Measurements from ENCODE around the gene SPIRE1.

The SPIRE1 gene

GRCh38 chr18:12470382-12471075 is 187.4 kb downstream of the SPIRE1 start:
- ATAC-seq (replicated peaks) (no peak), DNase-seq (no peak)
- Mint-ChIP-seq H3K4me3 (no peak overlapping the region), H3K4me1 (ENCODE audit: low read depth in 2 of 2) (no peaks in the 10 kb centered on the region), H3K9me3 (no peaks in the 10 kb centered on the region), H3K27me3 (no peaks in the 10 kb centered on the region), H3K36me3 (ENCODE audit: insufficient read depth) (no peaks in the 10 kb centered on the region), H3K27ac (no peak overlapping the region)

GRCh38 chr18:12468445-12468844 is 189.5 kb downstream of the SPIRE1 start:
- H3K4me3 Mint-ChIP-seq = no peak overlapping the region
- H3K27ac Mint-ChIP-seq = no peak overlapping the region
- H3K27me3 Mint-ChIP-seq = no peaks in the 10 kb centered on the region
- no peaks in the 10 kb centered on the region for H3K4me1 Mint-ChIP-seq (ENCODE audit: low read depth in 2 of 2)
- no peaks in the 10 kb centered on the region for H3K36me3 Mint-ChIP-seq (ENCODE audit: insufficient read depth)
- DNase-seq = no peak
- no peaks in the 10 kb centered on the region for H3K9me3 Mint-ChIP-seq
- no peak for ATAC-seq (replicated peaks)

GRCh38 chr18:12464731-12465130 is 193.2 kb downstream of the SPIRE1 start:
- Mint-ChIP-seq H3K9me3 (no peaks in the 10 kb centered on the region), H3K36me3 (ENCODE audit: insufficient read depth) (no peaks in the 10 kb centered on the region), H3K27ac (no peak overlapping the region), H3K4me3 (no peak overlapping the region), H3K27me3 (no peaks in the 10 kb centered on the region), H3K4me1 (ENCODE audit: low read depth in 2 of 2) (no peaks in the 10 kb centered on the region)
- no peak for DNase-seq
- no peak for ATAC-seq (replicated peaks)

- H3K4me1 Mint-ChIP-seq (ENCODE audit: low read depth in 2 of 2) = no peaks in the 10 kb centered on the region
- ATAC-seq (replicated peaks) = no peak
- no peaks in the 10 kb centered on the region for H3K9me3 Mint-ChIP-seq
- no peak overlapping the region for H3K4me3 Mint-ChIP-seq
- H3K27me3 Mint-ChIP-seq = no peaks in the 10 kb centered on the region
- H3K36me3 Mint-ChIP-seq (ENCODE audit: insufficient read depth) = no peaks in the 10 kb centered on the region
- H3K27ac Mint-ChIP-seq = no peak overlapping the region
- no peak for DNase-seq
Measured at GRCh38 chr18:12463191-12463590, 194.7 kb downstream of the SPIRE1 start.

- Mint-ChIP-seq H3K27me3 (no peaks in the 10 kb centered on the region), H3K9me3 (no peaks in the 10 kb centered on the region), H3K4me3 (no peak overlapping the region), H3K36me3 (ENCODE audit: insufficient read depth) (no peaks in the 10 kb centered on the region), H3K4me1 (ENCODE audit: low read depth in 2 of 2) (no peaks in the 10 kb centered on the region), H3K27ac (peak overlapping the region in 1 of 2 donors; percentile 23)
- ATAC-seq (replicated peaks) = no peak
- DNase-seq = no peak
Measured at GRCh38 chr18:12462242-12462641, 195.7 kb downstream of the SPIRE1 start.

GRCh38 chr18:12461326-12461725 is 196.6 kb downstream of the SPIRE1 start:
- H3K27ac Mint-ChIP-seq = no peak overlapping the region
- no peaks in the 10 kb centered on the region for H3K36me3 Mint-ChIP-seq (ENCODE audit: insufficient read depth)
- no peak for ATAC-seq (replicated peaks)
- H3K4me1 Mint-ChIP-seq (ENCODE audit: low read depth in 2 of 2) = no peaks in the 10 kb centered on the region
- no peak for DNase-seq
- no peak overlapping the region for H3K4me3 Mint-ChIP-seq
- no peaks in the 10 kb centered on the region for H3K9me3 Mint-ChIP-seq
- no peaks in the 10 kb centered on the region for H3K27me3 Mint-ChIP-seq

GRCh38 chr18:12460874-12461273 is 197.0 kb downstream of the SPIRE1 start:
- Mint-ChIP-seq H3K9me3 (no peaks in the 10 kb centered on the region), H3K27ac (no peak overlapping the region), H3K4me3 (no peak overlapping the region), H3K4me1 (ENCODE audit: low read depth in 2 of 2) (no peaks in the 10 kb centered on the region), H3K27me3 (no peaks in the 10 kb centered on the region), H3K36me3 (ENCODE audit: insufficient read depth) (no peaks in the 10 kb centered on the region)
- ATAC-seq (replicated peaks) (no peak), DNase-seq (no peak)

- ATAC-seq (replicated peaks) (no peak), DNase-seq (no peak)
- Mint-ChIP-seq H3K4me3 (no peak overlapping the region), H3K9me3 (no peaks in the 10 kb centered on the region), H3K4me1 (ENCODE audit: low read depth in 2 of 2) (no peaks in the 10 kb centered on the region), H3K27ac (no peak overlapping the region), H3K27me3 (no peaks in the 10 kb centered on the region), H3K36me3 (ENCODE audit: insufficient read depth) (no peaks in the 10 kb centered on the region)
Measured at GRCh38 chr18:12458771-12459170, 199.1 kb downstream of the SPIRE1 start.

- Mint-ChIP-seq H3K9me3 (no peaks in the 10 kb centered on the region), H3K4me1 (ENCODE audit: low read depth in 2 of 2) (no peaks in the 10 kb centered on the region), H3K27ac (no peak overlapping the region), H3K36me3 (ENCODE audit: insufficient read depth) (no peaks in the 10 kb centered on the region), H3K27me3 (no peaks in the 10 kb centered on the region), H3K4me3 (no peak overlapping the region)
- DNase-seq = no peak
- ATAC-seq (replicated peaks) = no peak
Measured at GRCh38 chr18:12456441-12456840, 201.5 kb downstream of the SPIRE1 start.

GRCh38 chr18:12455496-12455895 is 202.4 kb downstream of the SPIRE1 start:
- Mint-ChIP-seq H3K4me3 (no peak overlapping the region), H3K9me3 (no peaks in the 10 kb centered on the region), H3K4me1 (ENCODE audit: low read depth in 2 of 2) (no peaks in the 10 kb centered on the region), H3K36me3 (ENCODE audit: insufficient read depth) (no peaks in the 10 kb centered on the region), H3K27me3 (no peaks in the 10 kb centered on the region), H3K27ac (no peak overlapping the region)
- ATAC-seq (replicated peaks) = no peak
- no peak for DNase-seq

GRCh38 chr18:12452784-12453183 is 205.1 kb downstream of the SPIRE1 start:
- Mint-ChIP-seq H3K36me3 (ENCODE audit: insufficient read depth) (no peaks in the 10 kb centered on the region), H3K27ac (no peak overlapping the region), H3K9me3 (no peaks in the 10 kb centered on the region), H3K4me1 (ENCODE audit: low read depth in 2 of 2) (no peaks in the 10 kb centered on the region), H3K4me3 (no peak overlapping the region), H3K27me3 (no peaks in the 10 kb centered on the region)
- no peak for DNase-seq
- ATAC-seq (replicated peaks) = no peak

- H3K4me1 Mint-ChIP-seq (ENCODE audit: low read depth in 2 of 2) = no peaks in the 10 kb centered on the region
- no peak overlapping the region for H3K4me3 Mint-ChIP-seq
- H3K9me3 Mint-ChIP-seq = no peaks in the 10 kb centered on the region
- ATAC-seq (replicated peaks) (no peak), DNase-seq (no peak)
- no peaks in the 10 kb centered on the region for H3K36me3 Mint-ChIP-seq (ENCODE audit: insufficient read depth)
- H3K27ac Mint-ChIP-seq = no peak overlapping the region
- H3K27me3 Mint-ChIP-seq = no peaks in the 10 kb centered on the region
Measured at GRCh38 chr18:12451428-12451827, 206.5 kb downstream of the SPIRE1 start.

GRCh38 chr18:12449051-12449785 is 208.7 kb downstream of the SPIRE1 start:
- DNase-seq = no peak
- Mint-ChIP-seq H3K9me3 (no peaks in the 10 kb centered on the region), H3K27me3 (no peaks in the 10 kb centered on the region), H3K27ac (no peak overlapping the region), H3K36me3 (ENCODE audit: insufficient read depth) (no peaks in the 10 kb centered on the region), H3K4me3 (no peak overlapping the region), H3K4me1 (ENCODE audit: low read depth in 2 of 2) (no peaks in the 10 kb centered on the region)
- ATAC-seq (replicated peaks) = no peak

- Mint-ChIP-seq H3K9me3 (no peaks in the 10 kb centered on the region), H3K27me3 (no peaks in the 10 kb centered on the region), H3K27ac (no peak overlapping the region), H3K4me1 (ENCODE audit: low read depth in 2 of 2) (no peaks in the 10 kb centered on the region), H3K36me3 (ENCODE audit: insufficient read depth) (no peaks in the 10 kb centered on the region), H3K4me3 (no peak overlapping the region)
- DNase-seq (no peak), ATAC-seq (replicated peaks) (no peak)
Measured at GRCh38 chr18:12445554-12445953, 212.4 kb downstream of the SPIRE1 start.

All from effector memory CD8-positive, alpha-beta T cell (primary cell).